Breast epithelium (tissue), 3 donors: ENCODE measurements around the gene CRYM.

Source experiments
- CTCF ChIP-seq, 3 donors: fragments of 450-650 bp; IDR thresholded peaks; one replicate each; pipeline ENCODE4 v1.5.1; 2016 to 2017; ENCODE audit warnings: antibody characterized with exemption in 3 of 3, mild to moderate bottlenecking in 3 of 3, moderate library complexity in 3 of 3
- POLR2A ChIP-seq: fragments of 450-650 bp; IDR thresholded peaks from one replicate; pipeline ENCODE4 v1.6.1; 2016; ENCODE audit warnings: antibody characterized with exemption, mild to moderate bottlenecking, moderate library complexity

DNA sequence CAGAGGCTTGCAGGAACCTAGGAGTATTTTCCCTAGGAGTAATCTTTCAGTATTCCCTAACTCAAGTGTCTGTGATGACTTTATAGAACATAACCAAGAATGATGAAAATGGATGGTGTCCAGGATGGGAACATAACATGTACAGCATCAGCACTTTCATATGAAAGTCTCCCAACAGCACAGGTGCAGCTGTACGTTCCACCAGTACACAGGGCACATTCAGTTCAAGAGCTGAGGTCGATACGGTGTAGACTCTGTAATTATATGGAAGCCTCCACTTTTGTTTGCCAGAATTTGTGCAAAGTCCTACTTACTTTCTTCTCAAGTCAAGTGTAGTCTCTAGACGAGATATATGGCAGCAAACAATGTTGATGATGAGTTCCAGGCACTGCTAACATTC, 46.2 kb upstream of the CRYM start:
- no peak for TF ChIP-seq CTCF (IDR thresholded peaks at IDR 0.05)
- no peak for TF ChIP-seq POLR2A
